ENCODE measurements around the gene MCF2. TPM values are rescaled to one million over a fixed set of nuclear protein-coding genes. Genes with fewer than 3 reads are reported as not detected.

Gene MCF2
- total and polyA plus RNA-seq, 8 donors = 0.08 to 0.46 (median 0.31) TPM; not detected in 4

DNA sequence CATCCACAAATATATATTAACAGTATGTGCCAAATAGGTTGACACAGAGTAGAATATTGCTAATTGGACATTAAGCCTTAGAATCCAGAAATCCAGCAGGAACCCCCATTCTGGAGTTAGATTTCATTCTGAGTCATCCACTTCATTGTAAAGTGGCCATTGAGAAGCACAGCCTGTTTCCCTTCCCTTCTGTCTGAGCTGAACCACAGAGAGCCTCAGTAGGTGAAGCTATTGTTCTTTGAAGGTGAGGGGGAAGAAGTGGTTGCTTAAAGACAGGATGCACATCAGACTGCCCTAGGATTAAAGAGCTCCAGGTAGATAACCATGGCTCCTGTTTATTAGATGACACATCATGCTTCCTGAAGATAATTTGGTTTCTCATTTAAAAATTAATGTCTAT, 30.6 kb upstream of the MCF2 start:
- no peaks in the 10 kb centered on the region for H3K4me1 ChIP-seq
- no peak overlapping the region for H3K27ac ChIP-seq
- H3K36me3 ChIP-seq = peaks cover 0 to 15% (median 7%) of the 10 kb centered on the region in 4 donors
- TF ChIP-seq POLR2A (IDR thresholded peaks at IDR 0.05) = no peak
- TF ChIP-seq, protein P1, sequence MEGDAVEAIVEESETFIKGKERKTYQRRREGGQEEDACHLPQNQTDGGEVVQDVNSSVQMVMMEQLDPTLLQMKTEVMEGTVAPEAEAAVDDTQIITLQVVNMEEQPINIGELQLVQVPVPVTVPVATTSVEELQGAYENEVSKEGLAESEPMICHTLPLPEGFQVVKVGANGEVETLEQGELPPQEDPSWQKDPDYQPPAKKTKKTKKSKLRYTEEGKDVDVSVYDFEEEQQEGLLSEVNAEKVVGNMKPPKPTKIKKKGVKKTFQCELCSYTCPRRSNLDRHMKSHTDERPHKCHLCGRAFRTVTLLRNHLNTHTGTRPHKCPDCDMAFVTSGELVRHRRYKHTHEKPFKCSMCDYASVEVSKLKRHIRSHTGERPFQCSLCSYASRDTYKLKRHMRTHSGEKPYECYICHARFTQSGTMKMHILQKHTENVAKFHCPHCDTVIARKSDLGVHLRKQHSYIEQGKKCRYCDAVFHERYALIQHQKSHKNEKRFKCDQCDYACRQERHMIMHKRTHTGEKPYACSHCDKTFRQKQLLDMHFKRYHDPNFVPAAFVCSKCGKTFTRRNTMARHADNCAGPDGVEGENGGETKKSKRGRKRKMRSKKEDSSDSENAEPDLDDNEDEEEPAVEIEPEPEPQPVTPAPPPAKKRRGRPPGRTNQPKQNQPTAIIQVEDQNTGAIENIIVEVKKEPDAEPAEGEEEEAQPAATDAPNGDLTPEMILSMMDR (IDR thresholded peaks at IDR 0.05) = no peak
- no peak for TF ChIP-seq EP300 (IDR thresholded peaks at IDR 0.05)
- intact Hi-C loops (cut with DNase I; ENCODE audit: low total_unique reads) = no loop called here
- H3K9me3 ChIP-seq = no peaks in the 10 kb centered on the region
- DNase-seq = no peak
- H3K27me3 ChIP-seq = no peaks in the 10 kb centered on the region
- no peak overlapping the region for H3K4me3 ChIP-seq

DNA sequence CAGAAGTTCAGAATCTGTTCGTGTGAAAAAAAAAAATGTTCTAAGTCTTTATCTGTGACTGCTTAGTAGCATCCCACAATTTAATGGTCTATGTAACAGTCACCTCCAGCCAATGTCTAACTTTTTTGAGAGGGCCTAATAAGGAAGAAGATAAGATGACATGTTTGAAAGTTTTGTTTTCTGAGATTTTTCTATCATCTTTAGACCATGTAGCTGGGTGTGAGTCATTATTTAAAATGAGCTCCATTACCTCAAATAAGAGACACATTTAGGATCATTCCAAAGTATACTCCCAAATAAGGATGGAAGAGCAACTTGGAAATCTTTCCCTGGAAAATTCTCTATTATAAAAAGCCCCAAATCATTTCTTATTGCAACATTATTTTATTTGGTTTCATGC, 28.2 kb upstream of the MCF2 start:
- TF ChIP-seq, protein P1 (IDR thresholded peaks at IDR 0.05) = no peak
- no peak for TF ChIP-seq EP300 (IDR thresholded peaks at IDR 0.05)
- no peak for TF ChIP-seq POLR2A (IDR thresholded peaks at IDR 0.05)
- TF ChIP-seq POLR2AphosphoS5 (IDR thresholded peaks at IDR 0.05) = no peak
- peaks cover 0 to 21% (median 9%) of the 10 kb centered on the region in 4 donors for H3K36me3 ChIP-seq
- no peaks in the 10 kb centered on the region for H3K27me3 ChIP-seq
- intact Hi-C loops (cut with DNase I; ENCODE audit: low total_unique reads) = no loop called here
- WGBS, 5 donors = 60 to 96% (median 88%) methylated on average over 1 of the region's 1 CpG
- no peak overlapping the region for H3K4me3 ChIP-seq
- no peaks in the 10 kb centered on the region for H3K9me3 ChIP-seq
- H3K27ac ChIP-seq = no peak overlapping the region
- DNase-seq = no peak
- H3K4me1 ChIP-seq = no peaks in the 10 kb centered on the region

DNA sequence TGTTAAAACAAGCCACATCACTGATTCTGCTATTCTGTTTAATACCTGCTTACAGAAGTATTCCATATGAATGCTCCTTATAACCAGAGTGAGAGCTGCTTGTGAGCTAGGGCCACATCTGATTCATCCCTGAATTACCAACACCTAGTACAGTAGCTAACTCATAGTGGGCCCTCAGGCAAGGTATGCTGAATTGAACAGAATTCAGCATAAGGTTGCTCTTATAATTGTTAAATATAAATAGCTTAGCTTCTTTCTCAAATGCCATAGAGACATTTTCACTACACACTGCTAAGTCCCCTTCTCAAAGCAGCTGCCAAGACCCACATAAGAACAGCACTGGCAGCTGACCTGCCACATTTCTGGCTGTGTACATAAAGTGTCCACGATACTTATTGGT, 27.0 kb upstream of the MCF2 start:
- intact Hi-C loops (cut with DNase I; ENCODE audit: low total_unique reads) = no loop called here
- H3K4me1 ChIP-seq = no peaks in the 10 kb centered on the region
- no peak for TF ChIP-seq POLR2A (IDR thresholded peaks at IDR 0.05)
- TF ChIP-seq, protein P1 (IDR thresholded peaks at IDR 0.05) = no peak
- no peak for TF ChIP-seq POLR2AphosphoS5 (IDR thresholded peaks at IDR 0.05)
- TF ChIP-seq EP300 (IDR thresholded peaks at IDR 0.05) = no peak
- no peaks in the 10 kb centered on the region for H3K27me3 ChIP-seq
- H3K9me3 ChIP-seq = no peaks in the 10 kb centered on the region
- WGBS, 5 donors = 58 to 100% (median 97%) methylated on average over 1 of the region's 1 CpG
- no peak overlapping the region for H3K4me3 ChIP-seq
- H3K36me3 ChIP-seq = peaks cover 0 to 19% (median 9%) of the 10 kb centered on the region in 4 donors
- no peak for DNase-seq
- no peak overlapping the region for H3K27ac ChIP-seq

DNA sequence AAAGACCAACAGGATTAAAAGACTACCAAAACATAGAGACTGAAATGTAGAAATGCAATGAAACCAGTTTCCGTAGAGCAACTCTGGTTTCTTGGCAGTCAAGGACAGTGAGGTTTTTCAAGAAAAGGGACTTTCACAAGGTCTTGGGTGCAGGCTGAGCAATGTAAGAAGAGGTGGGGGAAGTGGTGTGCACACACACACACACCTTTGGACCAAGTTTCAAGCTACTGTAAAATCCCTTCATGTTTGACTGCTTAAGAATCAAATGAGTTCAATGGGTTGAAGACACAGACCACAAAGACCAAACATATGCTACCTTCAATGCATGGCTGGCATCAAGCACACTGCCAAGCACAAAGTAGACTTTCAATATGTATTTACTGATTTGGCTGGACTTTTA, 17.8 kb upstream of the MCF2 start:
- Histone ChIP-seq H3K27ac (no peak overlapping the region), H3K36me3 (no peaks in the 10 kb centered on the region), H3K4me3 (no peak overlapping the region), H3K9me3 (no peaks in the 10 kb centered on the region), H3K4me1 (no peaks in the 10 kb centered on the region), H3K27me3 (no peaks in the 10 kb centered on the region)
- TF ChIP-seq POLR2A (IDR thresholded peaks at IDR 0.05) = no peak
- TF ChIP-seq, protein P1 (IDR thresholded peaks at IDR 0.05) = no peak
- TF ChIP-seq POLR2AphosphoS5 (IDR thresholded peaks at IDR 0.05) = no peak
- no peak for TF ChIP-seq EP300 (IDR thresholded peaks at IDR 0.05)
- intact Hi-C loops (cut with DNase I; ENCODE audit: low total_unique reads) = no loop called here
- 86 to 96% (median 93%) methylated on average over 1 of the region's 1 CpG for WGBS, 5 donors
- no peak for DNase-seq

Measured in stomach (tissue), 9 donors.